Fibroblast of villous mesenchyme (primary cell): ENCODE results near the gene INHBC. TPM values are rescaled to one million over a fixed set of nuclear protein-coding genes. Genes with fewer than 3 reads are reported as not detected.
"Not testable (repeated sequence)": the region's sequence is repeated elsewhere in the genome, so short reads cannot be mapped to it uniquely, and the experiment has no call there.

Experiments used
- DNase-seq: peaks from one replicate; pipeline ENCODE4 v3.0.0-alpha.2; 2010; ENCODE audit warnings: low read depth
- H3K4me3 ChIP-seq: 2 replicates; pipeline ENCODE4 v1.5.1; 2011; ENCODE audit warnings: low read depth, mild to moderate bottlenecking, low read length
- total RNA-seq: library from RNA; depleted of rRNA; stranded (reverse); fragments of >200 nt; gene quantifications from 2 replicates; pipeline ENCODE4 v1.2.3, GENCODE V29; 2012
- TF ChIP-seq, protein P1 (sequence below): IDR thresholded peaks from 2 replicates; pipeline ENCODE4 v1.5.1; 2012; ENCODE audit warnings: low read depth, mild to moderate bottlenecking, low read length; ENCODE audit not compliant: insufficient read depth

INHBC gene
- total RNA-seq, 1 donor, result not detected

DNA sequence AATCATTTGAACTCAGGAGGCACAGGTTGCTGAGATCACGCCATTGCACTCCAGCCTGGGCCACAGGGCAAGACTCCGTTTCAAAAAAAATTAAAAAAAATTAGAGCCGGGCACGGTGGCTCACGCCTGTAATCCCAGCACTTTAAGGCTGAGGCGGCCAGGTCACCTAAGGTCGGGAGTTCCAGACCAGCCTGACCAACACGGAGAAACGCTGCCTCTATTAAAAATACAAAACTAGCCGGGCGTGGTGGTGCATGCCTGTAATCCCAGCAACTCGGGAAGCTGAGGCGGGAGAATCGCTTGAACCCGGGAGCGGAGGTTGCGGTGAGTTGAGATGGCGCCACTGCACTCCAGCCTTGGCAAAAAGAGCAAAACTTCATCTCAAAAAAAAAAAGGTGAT, 39.5 kb upstream of the INHBC start:
- DNase-seq, result no peak
- TF ChIP-seq, protein P1, sequence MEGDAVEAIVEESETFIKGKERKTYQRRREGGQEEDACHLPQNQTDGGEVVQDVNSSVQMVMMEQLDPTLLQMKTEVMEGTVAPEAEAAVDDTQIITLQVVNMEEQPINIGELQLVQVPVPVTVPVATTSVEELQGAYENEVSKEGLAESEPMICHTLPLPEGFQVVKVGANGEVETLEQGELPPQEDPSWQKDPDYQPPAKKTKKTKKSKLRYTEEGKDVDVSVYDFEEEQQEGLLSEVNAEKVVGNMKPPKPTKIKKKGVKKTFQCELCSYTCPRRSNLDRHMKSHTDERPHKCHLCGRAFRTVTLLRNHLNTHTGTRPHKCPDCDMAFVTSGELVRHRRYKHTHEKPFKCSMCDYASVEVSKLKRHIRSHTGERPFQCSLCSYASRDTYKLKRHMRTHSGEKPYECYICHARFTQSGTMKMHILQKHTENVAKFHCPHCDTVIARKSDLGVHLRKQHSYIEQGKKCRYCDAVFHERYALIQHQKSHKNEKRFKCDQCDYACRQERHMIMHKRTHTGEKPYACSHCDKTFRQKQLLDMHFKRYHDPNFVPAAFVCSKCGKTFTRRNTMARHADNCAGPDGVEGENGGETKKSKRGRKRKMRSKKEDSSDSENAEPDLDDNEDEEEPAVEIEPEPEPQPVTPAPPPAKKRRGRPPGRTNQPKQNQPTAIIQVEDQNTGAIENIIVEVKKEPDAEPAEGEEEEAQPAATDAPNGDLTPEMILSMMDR, result no peak
- H3K4me3 ChIP-seq, result no peak overlapping the region

GRCh38 chr12:57397441-57397840, 37.1 kb upstream of the INHBC start:
- TF ChIP-seq, protein P1, result no peak
- no peak for DNase-seq
- H3K4me3 ChIP-seq, result no peak overlapping the region

DNA sequence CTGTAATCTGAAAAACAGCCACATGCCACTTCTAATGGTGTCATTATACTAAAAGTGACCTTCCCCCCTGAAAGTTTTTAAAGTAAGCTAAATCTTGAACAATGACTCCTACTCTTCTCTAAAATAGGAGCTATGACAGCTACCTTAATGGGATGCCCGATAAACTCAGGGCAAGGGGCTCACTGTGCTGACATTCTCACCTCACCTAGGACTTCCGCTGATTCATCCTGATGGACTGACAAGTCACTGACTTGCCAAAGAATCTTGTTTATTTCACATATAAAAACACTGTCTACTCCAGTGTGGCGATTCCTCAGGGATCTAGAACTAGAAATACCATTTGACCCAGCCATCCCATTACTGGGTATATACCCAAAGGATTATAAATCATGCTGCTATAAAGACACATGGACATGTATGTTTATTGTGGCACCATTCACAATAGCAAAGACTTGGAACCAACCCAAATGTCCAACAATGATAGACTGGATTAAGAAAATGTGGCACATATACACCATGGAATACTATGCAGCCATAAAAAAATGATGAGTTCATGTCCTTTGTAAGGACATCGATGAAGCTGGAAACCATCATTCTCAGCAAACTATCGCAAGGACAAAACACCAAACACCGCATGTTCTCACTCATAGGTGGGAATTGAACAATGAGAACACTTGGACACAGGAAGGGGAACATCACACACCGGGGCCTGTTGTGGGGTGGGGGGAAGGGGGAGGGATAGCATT, 34.7 kb upstream of the INHBC start:
- H3K4me3 ChIP-seq, DNase-seq: not testable (repeated sequence)

DNA sequence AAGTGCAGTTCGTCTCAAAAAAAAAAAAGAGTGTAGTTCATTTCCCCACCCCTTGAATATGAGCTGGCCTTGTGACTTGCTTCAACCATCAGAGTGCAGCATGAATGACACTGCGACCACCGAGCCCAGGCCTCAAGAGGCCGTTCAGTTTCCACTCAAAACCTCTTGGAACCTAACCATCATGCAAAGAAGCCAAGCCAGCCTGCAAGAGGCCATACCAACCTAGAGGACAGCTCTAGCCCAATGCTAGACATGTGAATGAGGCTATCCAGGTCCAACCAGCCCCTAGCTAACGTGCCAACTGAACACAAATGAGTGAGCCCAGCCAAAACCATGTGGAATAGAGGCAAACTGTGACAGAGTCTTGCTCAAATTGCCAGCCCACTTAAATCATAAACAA, 33.4 kb upstream of the INHBC start:
- TF ChIP-seq, protein P1, result no peak
- no peak for DNase-seq
- no peak overlapping the region for H3K4me3 ChIP-seq

DNA sequence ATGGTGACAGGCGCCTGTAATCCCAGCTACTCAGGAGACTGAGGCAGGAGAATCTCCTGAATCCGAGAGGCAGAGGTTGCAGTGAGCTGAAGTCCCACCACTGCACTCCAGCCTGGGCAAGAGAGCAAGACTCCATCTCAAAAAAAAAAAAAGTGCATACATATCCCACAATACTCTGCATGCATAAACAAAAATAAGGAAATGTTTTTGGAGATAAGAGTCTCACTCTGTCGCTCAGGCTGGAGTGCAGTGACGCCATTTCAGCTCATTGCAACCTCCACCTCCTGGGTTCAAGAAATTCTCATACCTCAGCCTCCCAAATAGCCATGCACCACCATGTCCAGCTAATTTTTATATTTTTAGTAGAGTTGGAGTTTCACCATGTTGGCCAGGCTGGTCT, 32.4 kb upstream of the INHBC start:
- H3K4me3 ChIP-seq, DNase-seq: not testable (repeated sequence)

DNA sequence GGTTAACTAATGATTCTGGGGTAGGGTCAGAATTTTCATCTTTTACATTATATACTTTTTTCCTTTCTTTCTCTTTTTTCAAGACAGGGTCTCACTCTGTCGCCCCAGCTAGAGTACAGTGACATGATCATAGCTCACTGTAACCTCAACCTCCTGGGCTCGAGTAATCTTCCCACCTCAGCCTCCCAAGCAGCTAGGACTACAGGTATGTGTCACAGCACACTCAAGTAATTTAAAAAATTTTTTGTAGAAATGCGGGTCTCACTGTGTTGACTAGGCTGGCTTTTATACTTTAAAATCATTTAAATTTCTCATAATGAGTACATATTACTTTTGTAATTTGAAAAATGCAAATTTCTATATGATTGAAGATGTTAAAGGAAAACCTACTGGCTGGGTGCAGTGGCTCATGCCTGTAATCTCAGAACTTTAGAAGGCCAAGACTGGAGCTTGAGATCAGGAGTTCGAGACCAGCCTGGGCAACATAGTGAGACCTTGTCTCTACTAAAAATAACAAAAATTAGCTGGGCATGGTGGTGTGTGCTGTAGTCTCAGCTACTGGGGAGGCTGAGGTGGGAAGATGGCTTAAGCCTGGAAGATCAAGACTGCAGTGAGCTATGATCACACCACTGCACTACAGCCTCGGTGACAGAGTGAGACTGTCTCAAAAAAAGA, 29.5 kb upstream of the INHBC start:
- TF ChIP-seq, protein P1, result no peak
- DNase-seq, result no peak
- no peak overlapping the region for H3K4me3 ChIP-seq

- TF ChIP-seq, protein P1, result no peak
- H3K4me3 ChIP-seq, result no peak overlapping the region
- DNase-seq, result no peak
These were observed 24.1 kb upstream of the INHBC start for GRCh38 chr12:57410534-57410933.

- DNase-seq, H3K4me3 ChIP-seq: not testable (repeated sequence)
These were observed 20.4 kb upstream of the INHBC start for GRCh38 chr12:57414160-57414559.
